CMK (cell line): ENCODE data around the gene SORCS1.

Source experiments
- DNase-seq: peaks from one replicate; pipeline ENCODE4 v3.0.0-alpha.2; 2010; ENCODE audit warnings: low read depth

SORCS1 gene

GRCh38 chr10:106734220-106734619, 430.3 kb downstream of the SORCS1 start:
- DNase-seq, result no peak

GRCh38 chr10:106728232-106728631, 436.3 kb downstream of the SORCS1 start:
- DNase-seq, result no peak

GRCh38 chr10:106727170-106727569, 437.3 kb downstream of the SORCS1 start:
- DNase-seq, result no peak

GRCh38 chr10:106722524-106722923, 442.0 kb downstream of the SORCS1 start:
- DNase-seq, result no peak

- DNase-seq, result no peak
Measured at GRCh38 chr10:106720683-106721082, 443.8 kb downstream of the SORCS1 start.

- DNase-seq, result no peak
Measured at GRCh38 chr10:106716381-106716780, 448.1 kb downstream of the SORCS1 start.

GRCh38 chr10:106714734-106715555, 449.6 kb downstream of the SORCS1 start:
- no peak for DNase-seq

- DNase-seq, result no peak
Measured at GRCh38 chr10:106713846-106714245, 450.7 kb downstream of the SORCS1 start.

GRCh38 chr10:106712988-106713387, 451.5 kb downstream of the SORCS1 start:
- DNase-seq, result no peak

GRCh38 chr10:106711313-106711906, 453.1 kb downstream of the SORCS1 start:
- peak; percentile 62 for DNase-seq

GRCh38 chr10:106708506-106708905, 456.0 kb downstream of the SORCS1 start:
- no peak for DNase-seq

GRCh38 chr10:106707657-106708056, 456.8 kb downstream of the SORCS1 start:
- DNase-seq, result no peak

- DNase-seq, result no peak
Measured at GRCh38 chr10:106706127-106706526, 458.4 kb downstream of the SORCS1 start.

- DNase-seq, result peak; percentile 20
Measured at GRCh38 chr10:106705681-106706100, 458.8 kb downstream of the SORCS1 start.

GRCh38 chr10:106696239-106696638, 468.3 kb downstream of the SORCS1 start:
- DNase-seq, result no peak

- no peak for DNase-seq
Measured at GRCh38 chr10:106694696-106695095, 469.8 kb downstream of the SORCS1 start.

GRCh38 chr10:106682175-106682574, 482.3 kb downstream of the SORCS1 start:
- no peak for DNase-seq

GRCh38 chr10:106680061-106680460, 484.4 kb downstream of the SORCS1 start:
- no peak for DNase-seq

GRCh38 chr10:106679314-106679713, 485.2 kb downstream of the SORCS1 start:
- DNase-seq, result no peak

GRCh38 chr10:106672517-106673175, 491.9 kb downstream of the SORCS1 start:
- DNase-seq, result no peak

GRCh38 chr10:106661767-106662140, 502.8 kb downstream of the SORCS1 start:
- no peak for DNase-seq

GRCh38 chr10:106661133-106661766, 503.3 kb downstream of the SORCS1 start:
- DNase-seq, result no peak

GRCh38 chr10:106660550-106660949, 504.0 kb downstream of the SORCS1 start:
- no peak for DNase-seq
